ENCODE data around the gene TLE2. TPM values are rescaled to one million over a fixed set of nuclear protein-coding genes. Genes with fewer than 3 reads are reported as not detected.

TLE2 gene
- total RNA-seq, 1 experiment from 2014 or later = 6.2 TPM

DNA sequence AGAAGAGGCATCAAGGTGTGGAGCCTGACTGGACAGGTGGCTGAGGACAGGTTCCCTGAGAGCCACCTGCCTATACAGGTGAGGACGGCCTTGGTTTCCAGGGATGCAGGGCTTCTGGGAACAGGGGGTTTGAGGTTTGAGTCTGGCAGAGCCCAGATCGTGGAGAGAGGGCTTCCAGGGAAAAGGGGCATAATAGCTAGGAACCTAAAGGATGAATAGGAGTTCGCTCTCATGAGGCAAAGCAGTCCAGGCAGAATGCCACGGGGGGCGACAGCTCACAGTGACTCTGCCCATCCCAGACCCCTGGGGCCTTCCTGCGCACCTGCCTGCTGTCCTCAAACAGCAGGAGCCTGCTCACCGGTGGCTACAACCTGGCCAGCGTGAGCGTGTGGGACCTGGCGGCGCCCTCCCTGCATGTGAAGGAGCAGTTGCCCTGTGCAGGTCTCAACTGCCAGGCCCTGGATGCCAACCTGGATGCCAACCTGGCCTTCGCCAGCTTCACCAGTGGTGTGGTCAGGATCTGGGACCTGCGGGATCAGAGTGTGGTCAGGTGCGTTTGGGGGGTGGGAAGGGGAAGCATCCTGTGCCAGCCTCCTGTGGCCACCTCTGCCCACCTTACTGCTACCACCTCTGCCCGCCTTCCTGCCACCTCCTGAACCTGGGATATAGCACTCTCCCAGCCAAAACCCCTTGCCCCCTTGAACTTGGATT lies 39.7 kb downstream of the TLE2 start:
- intact Hi-C loops (cut with micrococcal nuclease; ENCODE audit: unreplicated experiment) (no loop called here), in situ Hi-C loops (cut with HindIII; ENCODE audit: low pct_unique_long_range_greater_than_20kb, low sequenced_read_pairs) (no loop called here)
- CTCF ChIA-PET = no interaction called here
- no TSS peak for BruUV-seq (replicated peaks)
- no peak for ATAC-seq
- TF ChIP-seq REST (IDR thresholded peaks at IDR 0.05; ENCODE audit: insufficient read depth in 1 of 2, low read depth in 2 of 2, low read length in 1 of 2) (no peak), SIN3A (IDR thresholded peaks at IDR 0.05; ENCODE audit: borderline replicate concordance, insufficient read depth, low read depth, low read length) (no peak), POLR2AphosphoS5 (IDR thresholded peaks at IDR 0.05; ENCODE audit: low read depth, low read length) (no peak), TCF7L2 (IDR thresholded peaks at IDR 0.05; ENCODE audit: low read depth, low read length) (no peak)
- TF ChIP-seq, protein P1, sequence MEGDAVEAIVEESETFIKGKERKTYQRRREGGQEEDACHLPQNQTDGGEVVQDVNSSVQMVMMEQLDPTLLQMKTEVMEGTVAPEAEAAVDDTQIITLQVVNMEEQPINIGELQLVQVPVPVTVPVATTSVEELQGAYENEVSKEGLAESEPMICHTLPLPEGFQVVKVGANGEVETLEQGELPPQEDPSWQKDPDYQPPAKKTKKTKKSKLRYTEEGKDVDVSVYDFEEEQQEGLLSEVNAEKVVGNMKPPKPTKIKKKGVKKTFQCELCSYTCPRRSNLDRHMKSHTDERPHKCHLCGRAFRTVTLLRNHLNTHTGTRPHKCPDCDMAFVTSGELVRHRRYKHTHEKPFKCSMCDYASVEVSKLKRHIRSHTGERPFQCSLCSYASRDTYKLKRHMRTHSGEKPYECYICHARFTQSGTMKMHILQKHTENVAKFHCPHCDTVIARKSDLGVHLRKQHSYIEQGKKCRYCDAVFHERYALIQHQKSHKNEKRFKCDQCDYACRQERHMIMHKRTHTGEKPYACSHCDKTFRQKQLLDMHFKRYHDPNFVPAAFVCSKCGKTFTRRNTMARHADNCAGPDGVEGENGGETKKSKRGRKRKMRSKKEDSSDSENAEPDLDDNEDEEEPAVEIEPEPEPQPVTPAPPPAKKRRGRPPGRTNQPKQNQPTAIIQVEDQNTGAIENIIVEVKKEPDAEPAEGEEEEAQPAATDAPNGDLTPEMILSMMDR (IDR thresholded peaks at IDR 0.05) = no peak
- Histone ChIP-seq H3K36me3 (ENCODE audit: control insufficient read depth, insufficient read depth, low read length) (no peaks in the 10 kb centered on the region), H3K27me3 (ENCODE audit: control insufficient read depth, insufficient read depth, low read length) (no peaks in the 10 kb centered on the region), H3K27ac (ENCODE audit: low read length) (no peak overlapping the region), H3K4me3 (ENCODE audit: low read depth in 2 of 2, low read length in 2 of 2) (no peak overlapping the region), H3K9me3 (ENCODE audit: control insufficient read depth, insufficient read depth, low read depth, low read length) (no peaks in the 10 kb centered on the region), H3K4me1 (ENCODE audit: control insufficient read depth, insufficient read depth, low read length) (no peaks in the 10 kb centered on the region)
- POLR2A ChIA-PET = no interaction called here
- DNase-seq (ENCODE audit: low read depth, low spot score) = no peak

DNA sequence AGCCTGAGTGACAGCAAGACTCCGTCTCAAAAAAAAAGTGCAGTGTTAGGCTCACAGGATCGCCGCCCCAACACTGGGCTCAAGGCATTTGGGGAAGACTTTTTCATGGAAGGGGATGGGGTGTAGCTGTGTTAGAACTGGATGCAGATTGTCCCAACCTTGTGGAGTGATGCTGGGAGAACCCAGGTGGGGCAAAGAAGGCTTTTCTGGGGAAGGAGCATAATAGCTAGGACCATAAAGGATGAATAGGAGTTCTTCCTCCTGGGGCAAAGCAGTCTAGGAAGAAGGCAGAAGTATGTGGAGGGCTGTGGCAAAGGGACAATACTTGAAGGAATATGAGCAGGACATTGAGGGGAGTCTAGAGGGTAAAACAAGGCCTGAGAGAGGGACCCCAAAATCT lies 40.5 kb downstream of the TLE2 start:
- intact Hi-C loops (cut with micrococcal nuclease; ENCODE audit: unreplicated experiment) = no loop called here
- no peak for DNase-seq (ENCODE audit: low read depth, low spot score)
- no peak overlapping the region for H3K27ac ChIP-seq (ENCODE audit: low read length)
- in situ Hi-C loops (cut with HindIII; ENCODE audit: low pct_unique_long_range_greater_than_20kb, low sequenced_read_pairs) = no loop called here
- no peak overlapping the region for H3K4me3 ChIP-seq (ENCODE audit: low read depth in 2 of 2, low read length in 2 of 2)
- ATAC-seq = no peak
- no peaks in the 10 kb centered on the region for H3K4me1 ChIP-seq (ENCODE audit: control insufficient read depth, insufficient read depth, low read length)
- no peaks in the 10 kb centered on the region for H3K27me3 ChIP-seq (ENCODE audit: control insufficient read depth, insufficient read depth, low read length)
- ChIA-PET CTCF (no interaction called here), POLR2A (no interaction called here)
- TF ChIP-seq, protein P1 (IDR thresholded peaks at IDR 0.05) = no peak
- TF ChIP-seq REST (IDR thresholded peaks at IDR 0.05; ENCODE audit: insufficient read depth in 1 of 2, low read depth in 2 of 2, low read length in 1 of 2) (no peak), POLR2AphosphoS5 (IDR thresholded peaks at IDR 0.05; ENCODE audit: low read depth, low read length) (no peak), TCF7L2 (IDR thresholded peaks at IDR 0.05; ENCODE audit: low read depth, low read length) (no peak), SIN3A (IDR thresholded peaks at IDR 0.05; ENCODE audit: borderline replicate concordance, insufficient read depth, low read depth, low read length) (no peak)
- BruUV-seq (replicated peaks) = no TSS peak
- H3K36me3 ChIP-seq (ENCODE audit: control insufficient read depth, insufficient read depth, low read length) = no peaks in the 10 kb centered on the region
- no peaks in the 10 kb centered on the region for H3K9me3 ChIP-seq (ENCODE audit: control insufficient read depth, insufficient read depth, low read depth, low read length)

Measured in Panc1 (cell line).